GM12878 (cell line): ENCODE measurements around the gene NODAL. TPM values are rescaled to one million over a fixed set of nuclear protein-coding genes. Genes with fewer than 3 reads are reported as not detected.

ENCODE experiments used
- ELK1 ChIP-seq: IDR thresholded peaks from 2 replicates; pipeline ENCODE4 v1.6.1; 2012; ENCODE audit warnings: low read depth, low read length, improper control_type of control experiment
- KAT2A ChIP-seq: conservative IDR thresholded peaks from 2 replicates; pipeline ENCODE4 v1.6.1; 2011; ENCODE audit warnings: low read depth, low read length; ENCODE audit not compliant: control insufficient read depth
- MEF2A ChIP-seq: IDR thresholded peaks from 2 replicates; pipeline ENCODE4 v1.6.1; 2011; ENCODE audit warnings: low read depth, mild to moderate bottlenecking, low read length, moderate library complexity; ENCODE audit not compliant: insufficient read depth
- PRDM15 ChIP-seq: fragments of 450-650 bp; formaldehyde crosslinking; IDR thresholded peaks from 2 replicates; pipeline ENCODE4 v1.4.0; 2020; ENCODE audit warnings: mild to moderate bottlenecking, moderate library complexity
- SMAD5 ChIP-seq: IDR thresholded peaks from 2 replicates; pipeline ENCODE4 v1.6.1; 2016; ENCODE audit warnings: antibody characterized with exemption, low read depth
- SPI1 ChIP-seq: IDR thresholded peaks from 2 replicates; pipeline ENCODE4 v1.6.1; 2011; ENCODE audit warnings: low read depth, mild to moderate bottlenecking, low read length, moderate library complexity, borderline replicate concordance; ENCODE audit not compliant: insufficient read depth
- YBX1 ChIP-seq: fragments of 450-650 bp; IDR thresholded peaks from 2 replicates; pipeline ENCODE4 v1.6.1; 2016; ENCODE audit warnings: antibody characterized with exemption
- polyA plus RNA-seq, 11 experiments: library from polyadenylated mRNA; depleted of rRNA in 4 of 11; unstranded in 6 of 11; stranded (reverse) in 5 of 11; fragments of >200 nt; fragmentation: Nextera tagmentation in 4 of 11; fragmentation: Illumina TruSeq in 1 of 11; extraction: Ambion mirVana in 4 of 11; extraction: Trizol in 1 of 11; gene quantifications; 1 replicate in 1 of 11; 2 replicates in 10 of 11; pipeline versions ENCODE4 v1.2.1 to v1.2.3, GENCODE V29; 2011 to 2016; ENCODE audit warnings: inconsistent platforms in 2 of 11, missing spikeins in 2 of 11, low read depth in 1 of 11
- total RNA-seq, 4 experiments: library from RNA; depleted of rRNA in 3 of 4; stranded (reverse); fragments of >200 nt in 3 of 4; fragmentation: Illumina TruSeq in 1 of 4; extraction: Trizol in 1 of 4; gene quantifications; 2 replicates each; pipeline versions ENCODE4 v1.2.1 to v1.2.3, GENCODE V29; 2013 to 2021

Gene NODAL
- total and polyA plus RNA-seq, 10 of the 15 experiments (the other 5 are each of a cell fraction or from before 2014, with no cell fraction given): not detected

GRCh38 chr10:70462349-70462984 is 21.0 kb upstream of the NODAL start (continued):
- TF ChIP-seq MEF2A: no peak
- no peak for TF ChIP-seq SPI1
- no peak for TF ChIP-seq KAT2A
- no peak for TF ChIP-seq SMAD5
- no peak for TF ChIP-seq YBX1
- TF ChIP-seq ELK1: no peak
- TF ChIP-seq PRDM15 (CRISPR knock-in tag): no peak
- TF ChIP-seq, all 136 proteins: peak for 0
